Nephron progenitor cell (in vitro differentiated cells): ENCODE results near the gene ZNF366.

Experiments
- DNase-seq: peaks from one replicate; pipeline ENCODE4 v3.0.0; 2021
- H3K27ac Mint-ChIP-seq: 2 replicates; pipeline ENCODE4 v1.8.0; 2021; ENCODE audit warnings: mild to moderate bottlenecking, moderate library complexity, mixed read lengths
- H3K27me3 Mint-ChIP-seq: 2 replicates; pipeline ENCODE4 v1.8.0; 2021; ENCODE audit warnings: mild to moderate bottlenecking, low read depth, mixed read lengths; ENCODE audit not compliant: poor library complexity
- H3K36me3 Mint-ChIP-seq: 2 replicates; pipeline ENCODE4 v1.8.0; 2021; ENCODE audit warnings: low read depth, mixed read lengths
- H3K4me1 Mint-ChIP-seq: 2 replicates; pipeline ENCODE4 v1.8.0; 2021; ENCODE audit warnings: mixed read lengths
- H3K4me3 Mint-ChIP-seq: 2 replicates; pipeline ENCODE4 v1.8.0; 2021; ENCODE audit warnings: mild to moderate bottlenecking, moderate library complexity, mixed read lengths
- H3K9me3 Mint-ChIP-seq: 2 replicates; pipeline ENCODE4 v1.8.0; 2021; ENCODE audit warnings: mild to moderate bottlenecking, moderate library complexity, mixed read lengths
- TF ChIP-seq, protein P1 (sequence below): fragments of 200-600 bp; sonication (generic); IDR thresholded peaks from 2 replicates; pipeline ENCODE4 v1.5.0; 2021; ENCODE audit warnings: antibody characterized with exemption

The ZNF366 gene

DNA sequence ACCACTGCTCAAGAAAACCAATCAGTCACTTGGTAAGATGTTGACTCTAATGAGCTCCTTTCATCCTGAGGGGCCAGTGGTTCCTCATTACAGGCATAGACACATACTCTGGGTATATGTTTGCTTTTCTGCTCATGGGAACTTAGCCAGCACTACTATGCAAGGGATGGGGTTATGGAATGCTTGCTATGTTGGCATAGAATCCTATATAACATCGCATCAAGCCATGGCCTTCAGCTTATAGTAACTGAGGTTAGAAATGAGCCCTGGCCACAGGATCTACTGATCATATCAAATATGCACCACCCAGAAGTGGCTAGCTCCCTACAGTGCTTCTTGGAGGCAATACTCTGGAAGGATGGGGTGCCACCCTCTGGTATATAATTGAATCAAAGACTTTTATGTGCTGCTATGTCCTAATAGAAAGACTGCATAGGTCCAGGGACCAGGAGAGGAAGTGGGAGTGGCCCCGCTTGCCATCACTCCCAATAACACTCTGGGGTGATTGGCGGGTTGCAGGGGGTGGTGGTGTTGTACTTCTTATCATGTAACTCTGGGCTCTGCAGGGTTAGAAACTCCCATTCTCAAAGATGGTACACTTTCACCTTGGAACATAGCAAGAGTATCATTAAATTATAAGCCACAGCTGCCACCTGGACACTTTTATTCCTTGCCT lies 70.3 kb downstream of the ZNF366 start:
- DNase-seq: no peak
- H3K4me1 Mint-ChIP-seq: peaks cover 39% of the 10 kb centered on the region
- H3K27me3 Mint-ChIP-seq: peaks cover 4% of the 10 kb centered on the region
- no peaks in the 10 kb centered on the region for H3K9me3 Mint-ChIP-seq
- TF ChIP-seq, protein P1, sequence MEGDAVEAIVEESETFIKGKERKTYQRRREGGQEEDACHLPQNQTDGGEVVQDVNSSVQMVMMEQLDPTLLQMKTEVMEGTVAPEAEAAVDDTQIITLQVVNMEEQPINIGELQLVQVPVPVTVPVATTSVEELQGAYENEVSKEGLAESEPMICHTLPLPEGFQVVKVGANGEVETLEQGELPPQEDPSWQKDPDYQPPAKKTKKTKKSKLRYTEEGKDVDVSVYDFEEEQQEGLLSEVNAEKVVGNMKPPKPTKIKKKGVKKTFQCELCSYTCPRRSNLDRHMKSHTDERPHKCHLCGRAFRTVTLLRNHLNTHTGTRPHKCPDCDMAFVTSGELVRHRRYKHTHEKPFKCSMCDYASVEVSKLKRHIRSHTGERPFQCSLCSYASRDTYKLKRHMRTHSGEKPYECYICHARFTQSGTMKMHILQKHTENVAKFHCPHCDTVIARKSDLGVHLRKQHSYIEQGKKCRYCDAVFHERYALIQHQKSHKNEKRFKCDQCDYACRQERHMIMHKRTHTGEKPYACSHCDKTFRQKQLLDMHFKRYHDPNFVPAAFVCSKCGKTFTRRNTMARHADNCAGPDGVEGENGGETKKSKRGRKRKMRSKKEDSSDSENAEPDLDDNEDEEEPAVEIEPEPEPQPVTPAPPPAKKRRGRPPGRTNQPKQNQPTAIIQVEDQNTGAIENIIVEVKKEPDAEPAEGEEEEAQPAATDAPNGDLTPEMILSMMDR: no peak
- no peak overlapping the region for H3K4me3 Mint-ChIP-seq
- no peaks in the 10 kb centered on the region for H3K36me3 Mint-ChIP-seq
- no peak overlapping the region for H3K27ac Mint-ChIP-seq

GRCh38 chr5:72434781-72435437 lies 72.3 kb downstream of the ZNF366 start:
- Mint-ChIP-seq H3K27ac (peak overlapping the region; percentile 49), H3K4me1 (peaks cover 34% of the 10 kb centered on the region)

GRCh38 chr5:72434056-72434780 lies 73.0 kb downstream of the ZNF366 start:
- no peak overlapping the region for H3K4me3 Mint-ChIP-seq
- TF ChIP-seq, protein P1: no peak

More at GRCh38 chr5:72434781-72435437, 72.3 kb downstream of the ZNF366 start:
- H3K36me3 Mint-ChIP-seq: no peaks in the 10 kb centered on the region
- no peaks in the 10 kb centered on the region for H3K9me3 Mint-ChIP-seq
- no peak overlapping the region for H3K4me3 Mint-ChIP-seq
- TF ChIP-seq, protein P1: no peak
- no peak for DNase-seq
- H3K27me3 Mint-ChIP-seq: peaks cover 4% of the 10 kb centered on the region

DNA sequence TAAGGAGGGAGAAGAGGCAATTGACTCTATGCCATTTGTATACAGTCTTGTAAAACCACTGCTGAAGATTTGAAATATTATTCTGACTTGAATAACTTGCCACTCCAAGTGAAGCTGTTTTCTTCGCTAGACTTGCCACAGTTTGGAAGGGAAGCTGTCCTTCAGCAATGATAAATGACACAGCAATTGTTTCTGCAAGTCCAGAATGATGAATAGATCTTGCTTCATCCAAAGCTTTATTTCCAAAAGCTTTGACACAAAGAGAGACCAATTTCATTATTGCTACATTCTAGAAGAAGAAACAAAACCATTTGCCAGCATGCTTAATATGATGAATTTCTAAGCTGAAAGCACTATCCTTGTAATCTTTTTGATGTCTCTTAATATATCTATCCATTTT lies 73.7 kb downstream of the ZNF366 start:
- Mint-ChIP-seq H3K27me3 (peaks cover 4% of the 10 kb centered on the region), H3K4me3 (no peak overlapping the region), H3K36me3 (no peaks in the 10 kb centered on the region), H3K4me1 (peaks cover 40% of the 10 kb centered on the region), H3K9me3 (no peaks in the 10 kb centered on the region), H3K27ac (no peak overlapping the region)
- DNase-seq: no peak
- TF ChIP-seq, protein P1: no peak

More at GRCh38 chr5:72434056-72434780, 73.0 kb downstream of the ZNF366 start:
- Mint-ChIP-seq H3K36me3 (no peaks in the 10 kb centered on the region), H3K27me3 (peaks cover 4% of the 10 kb centered on the region), H3K9me3 (no peaks in the 10 kb centered on the region), H3K27ac (peak overlapping the region; percentile 49), H3K4me1 (peaks cover 34% of the 10 kb centered on the region)
- DNase-seq: no peak

- H3K36me3 Mint-ChIP-seq: no peaks in the 10 kb centered on the region
- peak overlapping the region; percentile 26 for H3K27ac Mint-ChIP-seq
- TF ChIP-seq, protein P1: no peak
- H3K27me3 Mint-ChIP-seq: peaks cover 3% of the 10 kb centered on the region
- peaks cover 41% of the 10 kb centered on the region for H3K4me1 Mint-ChIP-seq
- H3K4me3 Mint-ChIP-seq: no peak overlapping the region
- no peaks in the 10 kb centered on the region for H3K9me3 Mint-ChIP-seq
- DNase-seq: no peak
These were observed 78.5 kb downstream of the ZNF366 start for GRCh38 chr5:72428669-72429068.
